GM12891 (cell line): Measurements from ENCODE around the gene ZC3H18.

ENCODE experiments used
- DNase-seq: peaks from one replicate; pipeline ENCODE4 v3.0.0; 2011; ENCODE audit warnings: low spot score; ENCODE audit not compliant: insufficient read length
- FAIRE-seq: peaks from 2 replicates; lab custom pipeline; 2011; peaks lifted over from hg19 to GRCh38; lab: Jason Lieb, UNC
- PAX5 ChIP-seq: IDR thresholded peaks from 2 replicates; pipeline ENCODE4 v1.6.1; 2011; ENCODE audit warnings: low read length, moderate library complexity, mild to moderate bottlenecking; ENCODE audit not compliant: insufficient read depth, severe bottlenecking
- POLR2A ChIP-seq: IDR thresholded peaks from 2 replicates; pipeline ENCODE4 v1.6.1; 2011; ENCODE audit warnings: low read depth, low read length, control low read depth
- POLR2AphosphoS5 ChIP-seq: IDR thresholded peaks from 2 replicates; pipeline ENCODE4 v1.6.1; 2011; ENCODE audit warnings: low read depth, low read length, control low read depth
- POU2F2 ChIP-seq: IDR thresholded peaks from 2 replicates; pipeline ENCODE4 v1.6.1; 2011; ENCODE audit warnings: low read depth, mild to moderate bottlenecking, control low read depth, low read length, moderate library complexity
- SPI1 ChIP-seq: IDR thresholded peaks from 2 replicates; pipeline ENCODE4 v1.6.1; 2011; ENCODE audit warnings: low read depth, low read length, control low read depth
- TAF1 ChIP-seq: IDR thresholded peaks from 2 replicates; pipeline ENCODE4 v1.6.1; 2011; ENCODE audit warnings: low read depth, low read length, control low read depth

ZC3H18 gene

GRCh38 chr16:88593061-88593460, 22.9 kb downstream of the ZC3H18 start:
- TF ChIP-seq SPI1 (no peak), POLR2A (no peak), PAX5 (no peak), POU2F2 (no peak), TAF1 (no peak), POLR2AphosphoS5 (no peak)
- FAIRE-seq (no peak), DNase-seq (no peak)

GRCh38 chr16:88593489-88593888, 23.3 kb downstream of the ZC3H18 start:
- no peak for TF ChIP-seq POLR2AphosphoS5
- no peak for TF ChIP-seq TAF1
- no peak for TF ChIP-seq SPI1
- TF ChIP-seq PAX5: no peak
- no peak for TF ChIP-seq POLR2A
- TF ChIP-seq POU2F2: no peak
- DNase-seq: no peak
- FAIRE-seq: no peak

GRCh38 chr16:88593910-88594309, 23.7 kb downstream of the ZC3H18 start:
- DNase-seq (no peak), FAIRE-seq (no peak)
- TF ChIP-seq POLR2A: no peak
- TF ChIP-seq POU2F2: no peak
- no peak for TF ChIP-seq PAX5
- TF ChIP-seq SPI1: no peak
- TF ChIP-seq TAF1: no peak
- TF ChIP-seq POLR2AphosphoS5: no peak

DNA sequence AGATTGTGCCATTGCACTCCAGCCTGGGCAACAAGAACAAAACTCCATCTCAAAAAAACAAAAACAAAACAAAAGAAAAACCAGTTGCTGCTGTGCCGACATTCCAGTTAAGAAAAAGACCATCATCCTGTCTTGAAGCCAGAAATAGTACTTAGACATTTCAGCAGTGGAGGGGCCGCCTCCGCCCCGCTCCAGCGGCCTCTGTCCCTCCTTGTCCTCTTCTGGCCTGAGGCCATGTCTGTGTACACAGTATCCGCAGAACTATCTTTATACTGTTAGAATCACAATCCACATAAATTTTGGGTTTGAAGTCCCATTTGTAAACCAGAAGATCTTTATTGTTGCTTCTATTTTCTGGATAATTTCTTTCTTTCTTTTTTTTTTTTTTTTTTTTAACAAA, 24.9 kb downstream of the ZC3H18 start:
- DNase-seq (no peak), FAIRE-seq (no peak)
- TF ChIP-seq SPI1: no peak
- TF ChIP-seq POU2F2: no peak
- no peak for TF ChIP-seq POLR2AphosphoS5
- TF ChIP-seq POLR2A: no peak

DNA sequence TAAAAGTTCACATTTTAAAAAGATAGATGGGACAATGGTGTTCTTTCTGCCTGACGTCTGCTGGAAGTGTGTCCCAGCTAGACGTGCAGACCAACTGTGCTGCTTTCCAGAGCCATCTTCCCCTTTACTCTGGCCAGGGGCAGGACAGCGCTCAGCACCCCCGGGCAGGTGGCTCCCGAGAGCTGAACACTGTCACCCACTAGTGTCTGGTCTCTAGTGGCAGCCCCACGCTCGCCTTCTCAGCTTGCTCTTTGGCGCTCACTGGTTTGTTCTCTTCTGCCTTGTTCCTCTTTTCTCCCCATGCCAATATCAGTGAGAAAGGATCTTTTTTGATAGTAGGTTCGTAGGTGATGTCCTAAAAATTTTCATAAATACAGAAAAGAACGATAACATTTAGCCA, 25.7 kb downstream of the ZC3H18 start:
- FAIRE-seq (no peak), DNase-seq (no peak)
- TF ChIP-seq SPI1 (no peak), POLR2A (no peak), POLR2AphosphoS5 (no peak), PAX5 (no peak), POU2F2 (no peak), TAF1 (no peak)

GRCh38 chr16:88596483-88596882, 26.3 kb downstream of the ZC3H18 start:
- TF ChIP-seq POLR2A (no peak), POU2F2 (no peak), SPI1 (no peak), PAX5 (no peak), TAF1 (no peak), POLR2AphosphoS5 (no peak)
- FAIRE-seq: no peak
- no peak for DNase-seq

- no peak for FAIRE-seq
- no peak for DNase-seq
- no peak for TF ChIP-seq PAX5
These were observed 27.8 kb downstream of the ZC3H18 start for GRCh38 chr16:88597856-88598491.

DNA sequence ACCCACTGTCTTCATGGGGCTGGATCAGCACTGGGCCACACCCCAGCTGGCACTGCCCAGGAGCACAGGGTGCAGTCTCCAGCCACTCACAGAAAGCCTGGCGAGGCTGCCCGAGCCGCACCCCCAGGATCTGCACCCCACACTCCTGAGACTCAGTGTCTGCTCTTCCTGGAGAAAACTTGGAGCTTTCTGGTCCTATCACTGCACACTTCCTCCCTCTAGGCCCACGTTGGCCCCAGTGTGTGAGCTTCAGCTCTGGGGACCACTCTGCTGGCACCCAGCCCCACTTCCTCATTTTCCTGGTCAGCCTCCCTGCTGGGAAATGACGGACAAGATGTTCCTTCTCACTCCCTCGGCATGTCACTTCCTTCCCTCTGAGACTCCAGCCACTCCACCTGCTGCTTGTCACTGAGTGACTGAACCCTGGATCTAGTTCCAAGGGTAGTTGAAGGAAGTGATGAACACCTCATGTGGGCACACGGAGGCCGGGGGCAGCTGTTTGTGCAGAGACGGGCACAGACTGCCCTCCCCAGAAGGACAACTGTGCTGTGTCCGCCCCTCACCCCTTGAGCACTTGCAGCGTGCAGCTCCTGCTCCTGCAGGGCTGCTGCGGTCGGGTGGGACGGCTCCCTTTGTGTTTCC, 29.0 kb downstream of the ZC3H18 start:
- FAIRE-seq (no peak), DNase-seq (no peak)
- TF ChIP-seq SPI1: peak; percentile 60; the same call in 1 of the 2 replicates
- TF ChIP-seq POLR2A: no peak

GRCh38 chr16:88599825-88600538, 29.8 kb downstream of the ZC3H18 start:
- FAIRE-seq: no peak
- TF ChIP-seq POU2F2: no peak
- no peak for TF ChIP-seq TAF1
- TF ChIP-seq SPI1: no peak
- TF ChIP-seq POLR2A: no peak
- TF ChIP-seq PAX5: no peak
- no peak for TF ChIP-seq POLR2AphosphoS5
- DNase-seq: no peak
